Fibroblast of skin of left biceps (primary cell): ENCODE measurements around the gene RBM47.
"Not testable (repeated sequence)": the region's sequence is repeated elsewhere in the genome, so short reads cannot be mapped to it uniquely, and the experiment has no call there.

Experiments used
- DNase-seq, 2 experiments: peaks; one replicate each; pipeline ENCODE4 v3.0.0-alpha.2; 2013; ENCODE audit warnings: low read depth in 2 of 2

The RBM47 gene

DNA sequence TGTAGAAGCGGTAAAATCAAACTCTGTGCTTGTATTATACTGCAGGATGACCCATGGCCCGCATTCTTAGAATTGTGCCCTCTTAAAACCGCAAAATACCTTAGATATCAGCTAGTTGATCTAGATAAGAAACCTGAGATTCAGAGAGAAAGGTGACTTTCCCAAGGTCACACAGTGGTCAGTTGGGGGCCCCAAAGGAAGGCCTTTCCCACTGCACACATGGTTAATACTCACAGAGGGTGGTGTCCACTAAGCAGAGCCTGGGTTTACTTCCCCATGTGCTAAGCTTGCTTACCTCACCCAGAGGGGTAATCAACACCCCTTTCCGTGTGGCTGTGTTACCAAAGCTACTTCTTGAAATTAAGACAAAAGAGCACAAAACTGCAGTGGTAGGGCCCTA, 66.3 kb downstream of the RBM47 start:
- DNase-seq = no peak

DNA sequence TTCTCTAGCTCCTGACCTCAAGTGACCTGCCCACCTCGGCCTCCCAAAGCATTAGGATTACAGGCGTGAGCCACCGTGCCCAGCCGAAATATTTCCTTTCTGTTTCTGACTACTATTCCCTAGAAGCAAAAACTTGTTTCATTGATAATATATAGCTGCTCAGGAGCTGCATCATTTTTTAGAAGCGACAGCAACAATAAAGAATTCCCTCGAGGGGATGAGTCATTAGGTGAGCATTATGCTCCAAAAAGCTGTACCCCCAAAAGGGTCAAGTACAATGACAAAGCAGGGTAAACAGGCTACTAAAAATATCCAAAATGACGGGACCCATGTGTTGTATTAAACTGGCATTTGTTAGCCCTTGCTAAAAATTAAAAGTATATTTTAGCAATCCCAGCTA, 67.0 kb downstream of the RBM47 start:
- DNase-seq = no peak

DNA sequence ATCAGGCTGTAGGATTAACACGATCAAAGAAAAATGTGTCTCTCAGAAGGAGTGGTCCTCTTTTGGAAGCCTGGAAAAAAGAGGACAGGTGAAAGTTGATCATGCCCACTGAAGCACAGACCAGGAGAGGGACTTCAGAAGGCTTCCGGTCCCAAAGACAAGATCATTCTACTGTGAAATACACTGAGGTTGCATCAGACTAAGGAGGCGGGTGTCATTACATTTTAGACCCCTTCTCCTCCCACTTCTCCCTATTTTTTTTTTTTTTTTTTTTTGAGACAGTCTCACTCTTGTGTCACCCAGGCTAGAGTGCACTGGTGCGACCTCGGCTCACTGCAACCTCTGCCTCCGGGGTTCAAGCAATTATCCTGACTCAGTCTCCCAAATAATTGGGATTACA, 67.5 kb downstream of the RBM47 start:
- DNase-seq = no peak

DNA sequence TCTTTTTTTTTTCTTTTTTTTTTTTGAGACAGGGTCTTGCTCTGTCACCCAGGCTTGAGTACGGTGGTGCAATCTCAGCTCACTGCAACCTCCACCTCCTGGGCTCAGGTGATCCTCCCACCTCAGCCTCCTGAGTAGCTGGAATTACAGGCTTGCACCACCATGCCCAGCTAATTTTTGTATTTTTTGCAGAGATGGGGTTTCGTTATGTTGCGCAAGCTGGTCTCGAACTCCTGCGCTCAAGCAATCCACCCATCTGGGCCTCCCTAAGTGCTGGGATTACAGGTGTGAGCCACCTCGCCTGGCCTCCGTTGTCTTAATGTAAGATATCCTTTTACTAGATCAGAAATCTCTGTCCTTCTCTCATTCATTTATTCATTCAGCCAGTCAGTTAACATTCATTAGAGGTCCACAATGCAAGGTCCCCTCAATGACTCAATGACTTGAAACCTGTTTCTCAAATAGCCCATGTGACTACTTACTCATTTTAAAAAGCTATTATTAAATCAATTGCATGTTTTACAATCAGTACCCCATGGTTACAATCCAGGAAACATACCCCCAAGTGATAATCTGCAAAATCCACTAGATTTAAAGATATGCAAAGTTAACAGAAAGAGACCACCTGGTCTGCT, 68.0 kb downstream of the RBM47 start:
- not testable (repeated sequence) for DNase-seq

DNA sequence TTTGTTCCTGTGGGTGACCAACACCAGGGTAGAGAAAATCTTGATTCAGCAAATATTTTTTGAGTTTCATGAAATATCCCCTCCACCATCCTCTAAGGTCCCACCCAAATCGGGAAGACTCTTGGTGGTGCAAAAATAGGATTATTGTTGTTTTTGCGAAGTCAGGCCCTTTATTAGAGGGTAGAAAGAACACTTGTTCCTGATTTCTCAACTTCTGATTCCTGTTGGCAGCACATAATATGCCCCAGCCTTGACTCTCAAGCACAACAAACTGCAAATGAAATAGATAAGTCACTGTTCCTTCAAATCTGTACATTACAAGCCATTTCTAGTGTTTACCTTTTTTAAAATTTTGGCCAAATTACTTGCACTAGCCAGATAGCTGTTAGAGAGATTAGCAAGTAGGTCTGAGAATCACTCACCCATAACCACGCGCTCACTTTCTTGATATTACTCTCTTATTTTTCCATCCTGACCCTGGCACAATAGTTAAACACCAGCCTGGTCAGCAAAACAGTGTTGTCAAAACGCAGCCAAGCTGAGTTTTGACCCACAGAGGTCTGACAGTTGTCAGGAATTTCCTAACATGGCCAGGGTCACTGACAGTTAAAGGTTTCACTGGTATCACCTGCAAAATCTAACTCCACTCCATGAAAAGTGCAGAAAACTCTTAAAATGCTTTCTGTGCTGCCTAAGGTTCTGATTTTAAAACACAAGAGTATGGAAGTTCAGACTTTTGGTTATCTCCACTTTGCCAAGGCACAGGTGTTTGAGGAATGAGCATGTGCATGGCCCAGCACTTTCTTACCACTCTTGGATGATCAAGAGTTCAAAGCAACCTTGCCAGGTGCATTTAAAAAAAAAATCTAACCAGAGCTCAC, 69.8 kb downstream of the RBM47 start:
- DNase-seq = no peak

DNA sequence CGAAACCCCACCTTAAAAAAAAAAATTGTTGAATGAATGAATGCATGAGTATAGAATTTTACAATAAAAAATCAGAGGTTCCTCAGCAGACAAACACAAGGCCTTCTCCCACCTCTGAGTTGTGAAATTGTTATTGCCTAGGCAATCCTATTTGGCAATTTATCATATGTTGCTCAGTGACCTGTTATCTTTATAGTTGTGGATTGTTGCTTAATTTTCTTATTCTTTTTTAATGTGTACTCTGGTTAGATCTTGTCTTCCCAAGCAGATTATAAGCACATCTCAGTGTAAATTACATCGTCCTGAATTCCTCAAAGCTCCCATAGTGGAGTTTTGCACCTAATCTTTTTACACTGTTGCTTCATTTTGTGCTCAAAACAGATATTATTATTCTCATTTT, 71.9 kb downstream of the RBM47 start:
- no peak for DNase-seq

DNA sequence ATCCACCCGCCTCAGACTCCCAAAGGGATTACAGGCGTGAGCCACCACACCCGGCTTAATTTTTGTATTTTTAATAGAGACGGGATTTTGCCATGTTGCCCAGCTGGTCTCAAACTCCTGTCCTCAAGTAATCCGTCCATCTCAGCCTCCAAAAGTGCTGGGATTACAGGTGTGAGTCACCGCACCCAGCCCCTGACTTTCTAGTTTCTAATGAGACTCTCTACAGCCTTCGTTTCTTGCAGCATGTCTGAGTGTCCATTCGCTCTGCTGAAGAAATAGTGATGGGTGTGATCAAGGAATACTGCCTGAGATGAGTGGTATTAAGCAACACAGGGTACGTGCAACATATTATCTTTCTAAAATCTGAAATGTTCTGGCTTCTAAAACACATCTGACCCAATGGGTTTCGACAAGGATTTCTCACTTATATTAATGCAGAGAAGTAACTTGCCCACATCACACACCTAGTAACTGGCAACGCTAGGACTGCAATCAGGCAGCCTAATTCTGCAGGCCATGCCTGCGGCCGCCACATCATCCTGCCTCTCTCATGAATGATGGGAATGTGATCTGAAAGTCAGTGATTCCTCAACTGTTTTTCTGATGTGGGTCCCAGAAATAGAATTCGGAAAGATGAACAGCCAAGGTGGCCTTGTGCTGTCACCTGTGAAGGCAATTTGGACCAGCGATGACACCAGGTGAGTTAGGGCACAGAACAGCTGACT, 74.3 kb downstream of the RBM47 start:
- DNase-seq = no peak

DNA sequence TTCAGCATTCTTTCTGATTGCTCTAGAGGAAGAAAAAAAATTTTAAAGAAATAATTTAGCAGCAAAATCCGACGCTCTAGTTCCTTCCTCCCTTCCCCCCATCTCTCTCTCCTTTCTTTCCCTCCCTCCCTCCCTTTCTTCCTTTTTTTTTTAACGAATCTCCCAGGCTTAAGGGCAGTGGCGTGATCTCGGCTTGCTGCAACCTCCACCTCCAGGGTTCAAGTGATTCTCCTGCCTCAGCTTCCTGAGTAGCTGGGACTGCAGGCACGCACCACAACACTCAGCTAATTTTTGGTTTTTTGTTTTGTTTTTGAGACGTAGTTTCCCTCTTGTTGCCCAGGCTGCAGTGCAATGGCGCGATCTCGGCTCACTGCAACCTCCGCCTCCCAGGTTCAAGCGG, 75.0 kb downstream of the RBM47 start:
- not testable (repeated sequence) for DNase-seq

DNA sequence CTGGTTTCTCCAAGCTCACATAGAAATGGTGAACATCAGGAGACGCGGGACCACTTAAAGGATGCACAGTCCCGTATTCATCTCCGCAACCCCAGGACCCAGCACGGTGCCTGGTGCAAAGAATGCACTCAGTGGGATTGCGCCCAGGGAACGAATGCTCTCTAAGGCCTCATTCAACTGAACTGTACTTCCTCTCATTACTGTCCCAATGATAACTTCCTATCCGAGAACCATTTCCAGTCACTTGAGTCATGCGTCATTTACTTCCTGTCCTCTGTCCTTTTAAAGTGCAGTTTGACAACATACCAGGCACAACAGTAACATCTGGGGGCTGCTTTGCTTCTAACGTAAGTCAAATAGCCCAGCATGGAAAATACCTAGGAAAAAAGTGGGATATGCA, 75.7 kb downstream of the RBM47 start:
- DNase-seq = no peak

DNA sequence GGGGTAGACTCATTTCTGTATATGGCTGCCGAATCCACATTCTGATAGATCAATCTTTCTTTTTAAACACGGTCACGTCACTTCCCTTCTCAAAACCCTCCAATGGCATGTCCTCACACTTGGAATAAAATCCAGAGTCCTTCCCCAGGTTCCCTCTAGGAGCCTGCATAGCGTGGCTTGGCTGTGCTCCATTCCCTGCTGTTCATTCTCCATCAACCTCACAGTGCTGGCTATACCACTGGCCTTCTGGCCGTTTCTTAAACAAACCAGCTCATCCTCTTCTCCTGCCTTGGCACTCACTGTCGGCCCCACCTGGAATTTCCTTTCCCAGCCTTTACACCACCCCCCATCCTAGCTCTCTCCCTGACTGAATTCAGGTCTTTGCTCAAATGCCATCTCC, 77.1 kb downstream of the RBM47 start:
- no peak for DNase-seq

DNA sequence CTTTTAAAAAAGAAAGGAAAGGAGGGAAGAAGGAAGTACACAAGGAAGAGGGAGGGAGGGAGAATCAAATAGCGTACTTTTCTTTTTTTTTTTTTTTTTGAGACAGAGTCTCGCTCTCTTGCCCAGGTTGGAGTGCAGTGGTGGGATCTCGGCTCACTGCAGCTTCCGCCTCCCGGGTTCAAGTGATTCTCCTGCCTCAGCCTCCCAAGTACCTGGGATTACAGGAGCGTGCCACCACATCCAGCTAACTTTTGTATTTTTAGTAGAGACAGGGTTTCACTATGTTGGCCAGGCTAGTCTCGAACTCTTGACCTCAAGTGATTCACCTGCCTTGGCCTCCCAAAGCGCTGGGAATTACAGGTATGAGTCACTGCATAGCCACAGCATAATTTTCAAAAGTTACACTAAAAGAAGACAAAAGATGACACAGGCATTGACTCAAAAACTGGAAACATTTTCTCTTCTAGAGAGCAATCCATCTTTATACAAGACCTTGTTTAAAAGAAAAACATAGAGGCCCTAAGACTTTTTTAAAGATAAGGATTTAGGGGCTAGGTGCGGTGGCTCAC, 78.0 kb downstream of the RBM47 start:
- not testable (repeated sequence) for DNase-seq

DNA sequence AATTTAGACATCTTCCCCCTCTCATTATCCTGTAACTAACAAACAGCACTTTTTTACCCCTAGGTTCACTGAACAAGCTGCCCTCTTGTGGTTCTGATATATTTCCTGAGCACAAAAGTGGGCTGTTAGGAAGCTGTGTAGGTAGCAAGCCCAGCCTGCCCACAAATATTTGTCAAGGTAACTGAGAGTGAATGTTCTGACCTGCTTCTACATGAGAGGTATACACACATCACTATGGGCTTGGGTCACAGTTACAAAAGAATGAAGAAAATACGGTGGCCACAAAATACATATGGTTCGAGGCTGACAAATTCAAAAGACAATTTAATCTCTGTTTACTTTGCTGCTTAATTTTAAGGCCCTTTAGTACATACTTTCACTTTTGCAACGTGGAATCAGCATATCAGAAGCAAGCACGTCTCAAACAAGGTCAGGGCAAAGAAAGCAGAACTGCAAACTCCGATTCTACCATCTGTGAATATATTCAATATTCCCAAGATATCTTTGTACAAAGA, 78.7 kb downstream of the RBM47 start:
- no peak for DNase-seq

DNA sequence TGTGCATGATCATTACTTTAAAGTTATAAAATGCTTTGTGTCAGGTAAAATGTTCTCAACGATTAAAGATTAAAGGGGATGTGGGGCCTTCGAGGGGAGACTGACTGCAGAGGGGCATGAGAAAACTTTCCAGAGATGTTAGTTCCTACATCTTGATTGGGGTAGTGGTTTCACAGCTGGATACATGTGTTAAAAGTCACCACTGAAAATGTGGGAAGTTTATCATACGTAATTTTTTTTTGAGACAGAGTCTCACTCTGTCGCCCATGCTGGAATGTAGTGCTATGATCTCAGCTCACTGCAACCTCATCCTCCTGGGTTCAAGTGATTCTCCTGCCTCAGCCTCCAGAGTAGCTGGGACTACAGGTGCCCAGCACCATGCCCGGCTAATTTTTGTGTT, 79.5 kb downstream of the RBM47 start:
- DNase-seq = no peak

DNA sequence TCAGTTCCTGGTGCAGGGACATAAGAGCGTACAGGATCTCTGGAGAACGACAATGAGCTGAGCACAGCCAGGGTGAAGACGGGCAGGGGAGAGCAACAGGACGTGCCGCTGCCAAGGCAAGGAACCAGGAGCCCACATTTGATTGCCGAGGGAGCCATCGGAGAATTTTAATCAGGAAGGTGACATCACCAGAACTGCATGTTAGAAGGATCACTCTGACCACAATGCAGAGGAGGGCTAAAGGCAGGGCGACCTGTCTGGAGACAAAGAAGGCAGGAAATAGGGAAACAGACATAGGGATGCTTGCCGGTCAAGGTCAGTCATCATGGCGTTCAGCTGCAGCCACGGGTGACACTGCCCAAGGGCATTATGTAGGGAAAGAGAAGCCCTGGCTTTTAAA, 81.4 kb downstream of the RBM47 start:
- DNase-seq = no peak

DNA sequence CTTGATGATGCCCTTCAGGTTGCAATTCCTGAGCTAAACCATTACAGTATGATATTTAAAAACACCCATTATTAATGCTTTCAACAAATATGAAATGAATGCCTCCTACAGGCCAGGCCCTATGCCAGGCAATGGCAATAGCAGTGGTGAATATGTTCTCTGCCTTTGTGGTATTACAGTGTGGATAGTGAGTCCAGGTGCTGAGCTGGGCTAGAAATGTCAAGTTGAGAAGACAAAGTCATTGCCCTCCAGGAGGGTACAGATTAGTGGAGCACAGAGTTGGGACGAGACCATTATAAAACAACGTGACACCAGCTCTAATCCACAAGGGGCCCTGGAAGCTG, 81.9 kb downstream of the RBM47 start:
- DNase-seq = no peak

DNA sequence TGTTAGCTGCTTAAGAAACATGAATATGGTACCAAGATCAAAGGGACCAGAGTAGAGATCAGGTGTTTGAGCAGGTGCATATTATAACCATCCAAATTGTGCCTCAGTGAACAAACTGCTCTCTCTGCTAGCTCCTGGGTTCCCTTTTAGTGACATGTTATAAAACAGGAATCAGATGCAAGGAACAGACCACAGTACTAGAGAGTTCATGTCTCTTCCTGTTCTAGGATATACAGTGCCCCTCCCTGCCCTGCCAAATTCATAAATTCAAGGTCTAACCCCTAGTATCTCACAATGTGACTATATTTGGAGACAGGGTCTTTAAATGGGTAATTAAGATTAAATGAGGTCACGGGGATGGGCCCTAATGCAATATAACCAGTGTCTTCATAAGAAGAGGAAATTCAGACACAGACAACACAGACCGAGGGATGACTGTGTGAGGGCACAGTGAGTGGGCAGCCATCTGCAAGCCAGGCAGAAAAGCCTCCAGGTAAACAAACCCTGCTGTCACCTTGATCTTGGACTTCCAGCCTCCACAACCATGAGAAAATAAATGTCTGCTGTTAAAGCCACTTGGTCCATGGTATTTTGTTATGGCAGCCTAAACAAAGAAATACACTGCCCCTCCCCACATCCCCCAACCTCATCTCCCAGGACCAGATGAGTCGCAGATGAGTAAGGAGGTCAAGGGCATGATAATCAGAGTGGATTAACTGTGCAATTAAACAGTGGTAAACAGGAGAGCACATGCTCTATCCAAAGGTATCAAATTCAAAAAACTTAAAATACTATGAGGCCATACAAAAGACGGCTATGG, 82.5 kb downstream of the RBM47 start:
- DNase-seq = no peak

DNA sequence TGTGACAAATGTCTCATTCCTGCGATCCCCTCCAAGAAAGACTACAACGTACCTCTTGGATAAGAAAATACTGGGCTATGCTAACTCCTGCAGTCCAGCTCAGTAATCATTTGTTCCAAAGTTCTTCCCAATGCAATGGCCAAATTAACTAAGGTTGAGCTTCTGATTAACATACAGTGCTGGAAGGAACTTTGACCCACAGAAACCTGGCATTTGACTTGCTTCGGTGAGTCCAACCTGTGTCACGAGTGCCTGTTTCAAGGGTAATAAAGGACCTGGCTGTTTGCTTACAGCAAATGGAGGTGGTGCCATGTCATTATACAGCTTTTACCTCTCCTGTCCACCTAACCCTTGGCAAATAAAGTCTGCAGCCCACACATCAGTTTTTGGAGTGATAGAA, 83.2 kb downstream of the RBM47 start:
- no peak for DNase-seq

DNA sequence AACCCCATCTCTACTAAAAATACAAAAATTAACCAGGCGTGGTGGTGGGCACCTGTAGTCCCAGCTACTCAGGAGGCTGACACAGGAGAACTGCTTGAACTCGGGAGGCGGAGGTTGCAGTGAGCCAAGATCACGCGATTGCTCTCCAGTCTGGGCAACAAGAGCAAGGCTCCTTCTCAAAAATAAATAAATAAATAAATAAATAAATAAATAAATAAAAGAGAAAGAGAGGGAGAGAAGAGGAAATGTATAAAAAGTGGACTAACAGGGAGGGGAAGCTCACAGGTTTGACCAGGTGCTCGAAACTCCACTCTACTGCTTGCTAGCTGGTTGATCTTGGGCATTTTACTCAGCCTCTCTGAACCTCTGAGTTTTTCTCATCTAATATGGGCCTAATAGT, 84.2 kb downstream of the RBM47 start:
- DNase-seq = not testable (repeated sequence)

DNA sequence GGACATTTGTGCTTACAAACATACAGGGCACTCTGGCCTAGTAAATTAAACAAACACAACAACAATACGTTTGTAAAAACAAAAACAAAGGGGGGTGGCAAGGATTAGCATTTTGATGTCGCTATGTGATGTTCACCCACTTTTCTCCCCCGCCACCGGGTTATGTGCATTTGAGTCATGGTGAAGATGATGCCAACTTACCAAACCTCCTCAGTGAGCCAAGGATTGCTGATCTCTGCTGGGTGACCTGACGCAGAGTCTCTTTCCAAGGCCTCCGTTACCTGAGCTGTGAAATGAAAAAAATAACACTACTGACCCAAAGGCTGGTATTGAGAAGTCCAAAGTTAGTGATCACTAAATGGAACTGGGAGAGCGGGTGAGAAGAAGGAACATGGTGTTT, 85.4 kb downstream of the RBM47 start:
- DNase-seq = no peak

DNA sequence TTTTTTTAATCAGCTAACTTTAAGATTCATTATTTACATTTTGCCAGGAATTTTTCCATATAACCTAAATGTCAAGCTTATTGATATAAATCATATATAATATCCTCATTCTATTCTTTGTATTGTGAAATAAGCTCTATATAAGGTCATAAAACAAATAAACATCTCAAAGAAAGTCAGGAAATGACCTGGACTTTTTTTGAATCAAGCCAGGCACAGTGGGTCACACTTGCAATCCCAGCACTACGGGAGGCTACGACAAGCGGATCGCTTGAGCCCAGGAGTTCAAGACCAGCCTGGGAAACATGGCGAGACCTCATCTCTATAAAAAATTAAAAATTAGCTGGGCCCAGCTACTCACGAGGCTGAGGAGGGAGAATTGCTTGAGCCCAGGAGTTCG, 88.9 kb downstream of the RBM47 start:
- no peak for DNase-seq

DNA sequence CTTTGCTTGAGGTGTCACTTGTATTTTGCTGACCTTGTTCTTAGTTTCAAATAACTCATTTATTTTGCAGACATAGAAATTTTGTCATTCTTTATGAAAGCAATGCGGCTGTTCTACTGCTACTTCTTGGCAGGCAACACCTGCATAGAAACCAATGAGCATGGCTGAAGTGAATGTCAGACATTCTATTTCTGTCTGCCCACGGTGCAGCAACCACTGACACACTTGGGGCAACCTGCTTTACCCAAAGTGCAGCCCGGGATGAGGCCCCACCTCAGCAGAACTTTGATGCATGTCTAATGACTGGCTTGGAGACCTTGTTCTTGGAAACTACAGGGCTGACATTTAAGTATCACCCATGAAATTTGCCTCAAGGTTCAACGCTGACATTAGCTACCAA, 93.6 kb downstream of the RBM47 start:
- DNase-seq = no peak

DNA sequence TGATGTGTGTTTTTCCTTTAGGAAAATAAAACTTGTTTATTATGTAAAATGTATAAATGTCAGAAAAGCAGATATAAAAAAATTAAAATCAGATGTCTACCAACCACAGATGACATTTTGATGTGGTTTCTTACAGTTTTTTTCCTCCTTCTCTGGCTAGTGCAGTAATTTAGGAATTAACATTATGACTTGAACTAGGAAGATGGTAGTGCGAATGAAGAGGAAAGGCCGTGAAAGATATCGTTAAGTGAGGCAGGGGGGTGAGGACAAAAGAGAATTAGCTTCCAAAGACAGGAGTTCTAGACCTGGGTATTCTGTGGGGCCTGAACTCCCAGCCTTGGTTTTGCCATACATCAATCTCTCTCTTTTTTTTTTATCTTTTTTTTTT, 98.0 kb downstream of the RBM47 start:
- DNase-seq = no peak
